ENCODE data around the gene OAS3.
"Not testable (repeated sequence)": the region's sequence is repeated elsewhere in the genome, so short reads cannot be mapped to it uniquely, and the experiment has no call there.

OAS3 gene, protein sequence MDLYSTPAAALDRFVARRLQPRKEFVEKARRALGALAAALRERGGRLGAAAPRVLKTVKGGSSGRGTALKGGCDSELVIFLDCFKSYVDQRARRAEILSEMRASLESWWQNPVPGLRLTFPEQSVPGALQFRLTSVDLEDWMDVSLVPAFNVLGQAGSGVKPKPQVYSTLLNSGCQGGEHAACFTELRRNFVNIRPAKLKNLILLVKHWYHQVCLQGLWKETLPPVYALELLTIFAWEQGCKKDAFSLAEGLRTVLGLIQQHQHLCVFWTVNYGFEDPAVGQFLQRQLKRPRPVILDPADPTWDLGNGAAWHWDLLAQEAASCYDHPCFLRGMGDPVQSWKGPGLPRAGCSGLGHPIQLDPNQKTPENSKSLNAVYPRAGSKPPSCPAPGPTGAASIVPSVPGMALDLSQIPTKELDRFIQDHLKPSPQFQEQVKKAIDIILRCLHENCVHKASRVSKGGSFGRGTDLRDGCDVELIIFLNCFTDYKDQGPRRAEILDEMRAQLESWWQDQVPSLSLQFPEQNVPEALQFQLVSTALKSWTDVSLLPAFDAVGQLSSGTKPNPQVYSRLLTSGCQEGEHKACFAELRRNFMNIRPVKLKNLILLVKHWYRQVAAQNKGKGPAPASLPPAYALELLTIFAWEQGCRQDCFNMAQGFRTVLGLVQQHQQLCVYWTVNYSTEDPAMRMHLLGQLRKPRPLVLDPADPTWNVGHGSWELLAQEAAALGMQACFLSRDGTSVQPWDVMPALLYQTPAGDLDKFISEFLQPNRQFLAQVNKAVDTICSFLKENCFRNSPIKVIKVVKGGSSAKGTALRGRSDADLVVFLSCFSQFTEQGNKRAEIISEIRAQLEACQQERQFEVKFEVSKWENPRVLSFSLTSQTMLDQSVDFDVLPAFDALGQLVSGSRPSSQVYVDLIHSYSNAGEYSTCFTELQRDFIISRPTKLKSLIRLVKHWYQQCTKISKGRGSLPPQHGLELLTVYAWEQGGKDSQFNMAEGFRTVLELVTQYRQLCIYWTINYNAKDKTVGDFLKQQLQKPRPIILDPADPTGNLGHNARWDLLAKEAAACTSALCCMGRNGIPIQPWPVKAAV

DNA sequence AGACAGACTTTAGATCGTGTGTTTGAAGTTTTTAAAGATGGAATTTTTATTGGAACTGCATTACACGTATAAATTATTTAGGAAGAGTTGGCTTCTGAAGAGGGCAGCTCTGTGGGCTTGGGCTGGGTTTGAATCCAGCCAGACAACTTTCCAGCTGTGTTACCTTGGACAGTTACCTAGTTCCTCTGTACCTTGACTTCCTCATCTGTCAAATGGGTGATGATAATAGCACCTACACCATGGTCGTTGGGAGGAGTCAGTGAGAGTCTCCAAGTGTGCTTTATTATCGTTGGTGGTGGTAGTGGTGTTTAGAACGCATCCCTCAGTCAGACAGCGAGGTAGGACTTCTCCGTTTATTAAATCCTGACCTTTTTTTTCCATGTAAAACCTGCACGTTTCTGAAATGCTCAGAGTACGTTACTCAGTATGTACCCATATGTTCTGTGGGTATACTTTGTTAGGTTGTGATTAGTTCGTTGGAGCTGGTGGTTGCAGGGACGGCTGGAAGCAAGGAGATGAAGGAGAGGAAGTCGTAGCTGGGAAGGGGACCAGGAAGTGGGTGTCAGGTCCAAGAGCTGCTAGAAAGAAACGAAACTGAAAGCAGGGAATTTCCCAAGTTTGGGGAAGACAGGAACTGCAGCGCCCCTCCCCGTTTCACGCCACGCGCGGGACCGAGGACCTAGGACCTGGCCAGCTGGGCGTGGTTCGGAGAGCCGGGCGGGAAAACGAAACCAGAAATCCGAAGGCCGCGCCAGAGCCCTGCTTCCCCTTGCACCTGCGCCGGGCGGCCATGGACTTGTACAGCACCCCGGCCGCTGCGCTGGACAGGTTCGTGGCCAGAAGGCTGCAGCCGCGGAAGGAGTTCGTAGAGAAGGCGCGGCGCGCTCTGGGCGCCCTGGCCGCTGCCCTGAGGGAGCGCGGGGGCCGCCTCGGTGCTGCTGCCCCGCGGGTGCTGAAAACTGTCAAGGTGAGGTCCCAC lies at the start of gene OAS3:
OAS3 (plus strand) TSS at position 734 of the 979 bp plus-strand sequence; CDS start at position 791, 57 bp downstream.
- peak; percentile 91 for DNase-seq

DNA sequence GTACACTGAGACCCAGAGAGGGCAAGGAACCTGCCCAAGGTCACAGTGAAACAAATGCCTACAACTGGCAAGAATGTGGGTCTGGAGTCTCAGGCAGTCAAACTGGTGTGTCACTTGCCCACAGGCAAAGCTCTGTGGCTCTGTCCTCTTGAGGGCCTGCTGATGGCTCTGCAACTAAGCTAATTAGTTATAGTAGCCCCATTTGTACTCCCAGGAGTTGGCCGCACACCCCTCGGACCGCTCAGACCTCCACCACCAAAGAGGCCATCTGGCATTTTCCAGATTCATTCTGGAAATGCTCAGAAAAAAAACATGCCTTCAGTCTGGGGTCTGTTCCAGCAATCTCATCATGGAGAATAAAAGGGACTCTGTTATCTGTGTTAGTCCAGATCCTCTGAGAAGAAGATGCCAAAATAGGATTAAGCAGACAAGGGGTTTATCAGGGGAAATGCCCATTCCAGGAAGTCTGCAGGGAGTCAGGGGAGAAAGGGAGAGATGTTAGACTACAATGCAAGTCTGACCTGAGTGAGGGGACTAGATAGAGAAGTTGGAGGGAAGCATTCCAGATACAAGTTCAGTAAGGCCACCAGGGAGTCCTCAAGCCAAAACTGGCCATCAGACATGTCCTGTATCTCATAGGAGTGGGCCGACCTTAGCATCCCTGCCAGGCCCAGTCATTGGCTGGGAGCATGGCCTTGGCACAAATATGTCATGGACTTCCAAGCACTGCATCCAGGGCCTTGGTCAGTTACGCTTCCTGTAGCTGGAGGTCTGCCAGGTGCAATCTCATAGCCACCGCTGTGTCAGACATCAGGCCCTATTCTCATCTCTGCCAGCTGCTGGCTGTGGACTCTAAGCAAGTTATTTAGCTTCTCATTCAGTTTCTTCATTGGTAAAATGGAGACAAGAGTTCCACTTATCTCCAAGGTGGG lies 46.9 kb upstream of the OAS3 start:
- no peak for DNase-seq

GRCh38 chr12:112892856-112893255 lies 45.4 kb upstream of the OAS3 start:
- DNase-seq, result no peak

DNA sequence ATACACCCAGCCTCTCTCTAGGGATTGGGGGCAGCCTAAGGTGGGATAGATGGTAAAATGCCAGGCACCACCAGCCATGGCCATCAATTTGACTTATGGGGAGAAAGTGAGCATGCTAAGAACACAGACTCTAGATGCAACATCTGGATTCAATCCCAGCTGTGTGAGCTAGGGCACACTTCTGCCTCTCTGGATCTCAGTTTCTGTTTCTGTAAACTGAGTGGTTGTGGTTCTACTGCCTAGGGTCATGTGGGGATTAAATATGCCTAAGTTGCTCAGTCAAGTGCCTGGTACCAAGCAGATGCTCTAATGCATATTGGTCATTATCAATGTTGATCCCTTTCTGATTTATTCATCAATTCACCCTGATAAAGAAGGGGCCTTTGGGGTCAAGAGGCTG lies 44.1 kb upstream of the OAS3 start:
- no peak for DNase-seq

DNA sequence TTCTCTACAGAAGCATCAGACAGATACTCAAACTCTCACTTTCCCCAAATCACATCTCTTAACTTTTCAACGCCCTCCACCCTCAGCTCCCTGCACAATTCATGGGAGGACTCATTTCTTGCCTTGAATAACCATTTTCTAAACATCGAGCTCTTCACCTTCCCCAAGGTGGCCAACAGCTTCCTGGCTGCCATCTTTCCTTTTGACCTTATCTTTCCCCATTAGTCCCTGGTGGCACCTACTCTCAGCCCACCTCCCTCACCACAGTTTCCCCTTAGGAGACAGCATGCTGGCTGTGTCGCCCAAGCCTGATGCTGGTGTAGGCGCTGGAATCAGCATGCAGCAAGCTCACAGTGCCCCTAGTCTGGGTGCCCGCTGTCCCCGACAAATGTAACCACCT lies 39.9 kb upstream of the OAS3 start:
- no peak for DNase-seq

DNA sequence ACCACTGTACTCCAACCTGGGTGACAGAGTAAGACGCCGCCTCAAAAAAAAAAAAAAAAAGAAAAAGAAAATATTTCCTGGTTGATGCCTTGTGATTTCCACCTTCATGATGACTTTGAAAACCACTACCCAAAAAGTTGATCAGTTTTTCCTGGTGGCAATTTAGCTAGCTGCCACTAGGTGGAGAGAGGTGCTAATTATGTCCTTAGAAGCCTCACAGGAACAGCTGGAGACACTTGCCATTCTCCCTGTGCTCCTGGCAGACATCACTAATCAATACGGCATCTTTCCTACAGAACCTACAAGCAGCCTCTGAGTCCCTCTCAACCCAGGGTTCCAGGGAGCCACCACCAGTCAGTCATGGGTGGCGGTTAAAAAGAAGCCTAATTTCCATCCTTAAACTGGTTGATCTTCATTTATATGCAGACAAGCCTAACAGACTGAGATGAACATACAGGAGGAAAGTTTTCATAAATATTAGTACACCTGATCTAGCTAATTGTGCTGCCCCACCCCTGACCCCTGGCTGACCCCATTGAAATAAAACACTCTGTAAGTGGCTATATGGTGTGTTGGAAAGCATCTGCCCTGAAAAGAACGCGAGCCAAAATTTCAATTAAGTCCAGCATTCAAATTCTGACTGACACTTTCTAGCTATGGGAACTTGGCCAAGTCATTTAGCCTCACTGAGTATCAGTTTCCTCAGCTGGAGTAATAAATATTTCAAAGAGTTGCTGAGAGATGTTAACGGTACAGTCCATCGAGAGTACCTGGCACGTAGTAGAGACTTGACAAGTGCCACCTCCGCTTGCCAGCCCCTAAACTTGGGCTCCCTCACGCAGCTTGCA lies 37.8 kb upstream of the OAS3 start:
- DNase-seq, result no peak

GRCh38 chr12:112901271-112901670 lies 37.0 kb upstream of the OAS3 start:
- no peak for DNase-seq

- DNase-seq, result no peak
These were observed 33.7 kb upstream of the OAS3 start for GRCh38 chr12:112904571-112904970.

DNA sequence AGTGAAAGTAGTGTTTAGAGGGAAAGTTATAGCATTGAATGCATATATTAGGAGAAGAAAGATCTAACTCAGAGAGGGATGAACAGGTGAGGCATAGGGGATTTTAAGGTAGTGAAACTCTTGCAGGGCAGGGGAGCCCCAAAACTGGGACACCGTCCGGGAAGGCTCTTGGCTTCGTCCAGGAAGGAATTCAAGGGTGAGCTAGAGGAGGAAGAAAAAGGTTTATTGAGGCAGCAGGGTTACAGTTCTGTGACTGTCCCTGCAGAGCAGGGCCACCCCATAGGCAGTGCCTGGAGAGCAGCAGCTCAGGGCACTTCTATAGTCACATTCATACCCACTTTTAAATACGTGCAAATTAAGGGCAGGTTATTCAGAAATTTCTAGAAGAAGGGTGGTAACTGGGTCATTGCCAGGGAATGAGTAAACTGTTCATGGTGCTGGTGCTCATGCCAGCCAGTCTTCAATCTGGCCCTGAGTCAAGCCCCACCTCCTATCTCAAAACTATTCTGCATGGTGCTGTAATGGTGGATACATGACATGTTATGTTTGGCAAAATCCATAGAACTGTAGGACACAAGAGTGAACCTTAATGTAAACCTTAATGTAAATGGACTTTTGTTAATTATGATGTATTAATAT lies 32.7 kb upstream of the OAS3 start:
- no peak for DNase-seq

DNA sequence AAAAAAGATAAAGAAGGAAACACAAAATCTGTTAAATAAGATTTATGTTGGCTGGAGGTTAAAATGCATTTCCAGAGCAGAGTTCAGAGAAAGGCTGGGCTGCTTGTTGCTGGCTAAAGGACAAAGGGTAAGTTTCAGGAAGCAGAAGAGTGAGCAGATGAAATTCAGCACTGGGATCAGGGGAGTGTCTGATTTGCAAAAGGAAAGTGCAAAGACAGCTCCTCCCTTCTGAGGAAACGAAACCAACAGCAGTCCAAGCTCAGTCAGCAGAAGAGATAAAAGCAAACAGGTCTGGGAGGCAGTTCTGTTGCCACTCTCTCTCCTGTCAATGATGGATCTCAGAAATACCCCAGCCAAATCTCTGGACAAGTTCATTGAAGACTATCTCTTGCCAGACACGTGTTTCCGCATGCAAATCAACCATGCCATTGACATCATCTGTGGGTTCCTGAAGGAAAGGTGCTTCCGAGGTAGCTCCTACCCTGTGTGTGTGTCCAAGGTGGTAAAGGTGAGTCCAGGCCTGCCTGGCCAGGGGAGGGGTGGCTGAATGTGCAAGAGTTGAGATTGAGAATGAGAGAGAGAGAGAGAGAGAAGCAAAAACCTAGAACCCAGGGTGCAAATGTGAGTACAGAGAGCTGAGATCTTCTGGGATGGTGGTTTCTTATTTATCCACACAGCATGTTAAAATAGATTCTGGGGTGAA lies 31.4 kb upstream of the OAS3 start, which contains the start of gene OAS1:
OAS1 (plus strand) TSS at position 251 of the 703 bp plus-strand sequence; CDS start at position 329, 78 bp downstream.
- DNase-seq, result peak; percentile 33

DNA sequence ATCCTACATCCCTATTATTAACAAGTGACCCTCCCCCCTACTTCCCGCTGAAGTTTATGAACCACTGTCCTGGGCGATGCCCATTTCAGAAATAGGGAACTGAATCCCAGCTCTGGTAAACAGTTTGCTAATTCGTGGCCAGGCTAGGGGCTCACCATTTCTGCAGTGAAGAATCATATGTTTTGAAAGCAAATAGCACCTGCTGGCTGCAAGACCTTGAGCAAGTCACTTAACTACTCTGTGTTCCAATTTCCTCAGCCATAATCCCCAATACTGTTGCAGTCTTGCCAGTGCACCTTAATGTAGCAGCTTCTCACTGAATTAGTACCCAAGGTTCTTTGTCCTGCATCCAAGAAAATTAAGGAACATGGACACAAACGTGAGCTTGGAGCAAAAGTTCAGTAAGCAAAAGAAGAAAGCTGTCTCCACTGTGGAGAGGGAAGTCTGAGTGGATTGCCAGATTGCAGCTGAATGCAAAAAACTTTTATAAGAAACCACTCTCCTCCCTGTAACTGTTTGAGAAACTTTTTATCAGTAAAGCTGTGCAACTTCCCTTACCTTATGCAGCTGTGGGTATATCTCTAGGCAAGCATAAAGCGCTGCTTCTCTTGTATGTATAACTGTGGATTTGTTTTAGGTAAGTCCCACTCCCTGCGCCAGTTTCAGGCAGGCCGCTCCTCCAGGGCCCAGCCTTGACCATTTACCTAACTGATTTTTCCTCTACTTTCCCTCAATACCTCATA lies 30.7 kb upstream of the OAS3 start:
- no peak for DNase-seq

GRCh38 chr12:112908548-112908947 lies 29.7 kb upstream of the OAS3 start:
- DNase-seq, result no peak

- no peak for DNase-seq
These were observed 28.6 kb upstream of the OAS3 start for GRCh38 chr12:112909693-112910092.

- DNase-seq, result no peak
These were observed 25.1 kb upstream of the OAS3 start for GRCh38 chr12:112913038-112913688.

DNA sequence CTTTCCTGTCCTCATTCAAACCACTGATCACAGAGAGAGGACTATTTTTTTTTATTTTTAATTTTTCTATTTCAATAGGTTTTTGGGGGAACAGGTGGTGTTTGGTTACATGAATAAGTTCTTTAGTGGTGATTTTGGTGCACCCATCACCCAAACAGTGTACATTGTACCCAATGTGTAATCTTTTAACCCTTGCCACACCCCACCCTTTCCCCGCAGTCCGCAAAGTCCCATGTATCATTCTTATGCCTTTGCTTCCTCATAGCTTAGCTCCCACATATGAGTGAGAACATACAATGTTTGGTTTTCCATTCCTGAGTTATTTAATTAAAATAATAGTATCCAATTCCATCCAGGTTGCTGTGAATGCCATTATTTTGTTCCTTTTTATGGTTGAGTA lies 24.4 kb upstream of the OAS3 start:
- not testable (repeated sequence) for DNase-seq

- DNase-seq, result no peak
These were observed 22.0 kb upstream of the OAS3 start for GRCh38 chr12:112916270-112916669.

DNA sequence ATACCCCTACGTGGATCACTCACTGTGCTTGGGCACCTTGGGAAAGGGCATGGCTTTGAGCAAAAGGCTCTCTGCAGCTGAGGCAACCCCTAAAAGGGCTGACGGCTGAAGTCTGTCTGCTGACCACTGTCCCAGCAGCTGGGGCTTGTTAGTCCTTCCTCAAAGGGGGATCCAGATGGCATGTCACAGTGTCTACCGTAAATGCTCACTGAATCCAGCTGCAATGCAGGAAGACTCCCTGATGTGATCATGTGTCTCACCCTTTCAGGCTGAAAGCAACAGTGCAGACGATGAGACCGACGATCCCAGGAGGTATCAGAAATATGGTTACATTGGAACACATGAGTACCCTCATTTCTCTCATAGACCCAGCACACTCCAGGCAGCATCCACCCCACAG lies 19.2 kb upstream of the OAS3 start:
- no peak for DNase-seq
